ENCODE results near the gene TMED1.

TMED1 gene

DNA sequence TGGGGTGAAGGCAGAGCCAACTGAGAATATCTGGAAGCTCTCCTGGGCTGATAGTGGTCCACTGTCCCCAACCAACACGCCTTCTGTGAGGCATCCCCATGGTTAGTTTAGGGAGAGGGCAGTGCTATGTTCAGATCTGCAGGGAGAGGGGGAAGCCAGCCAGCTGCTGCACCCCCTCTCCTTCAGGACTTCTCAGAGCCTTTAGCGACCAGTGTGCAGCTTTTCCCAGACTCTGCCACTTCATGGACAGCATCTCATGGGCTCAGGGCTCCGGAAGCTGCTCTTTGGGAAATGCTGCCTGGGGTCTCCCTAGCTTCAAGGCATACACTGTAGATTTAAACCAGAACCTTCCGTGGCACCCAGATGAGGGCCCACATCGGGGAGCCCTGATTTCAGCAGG lies 33.5 kb downstream of the TMED1 start:
- Histone ChIP-seq H3K4me1 (ENCODE audit: control insufficient read depth, insufficient read depth, low read length) (no peaks in the 10 kb centered on the region), H3K27me3 (ENCODE audit: control insufficient read depth, insufficient read depth, low read length) (no peaks in the 10 kb centered on the region), H3K9ac (ENCODE audit: low read length) (no peak overlapping the region), H3K4me3 (ENCODE audit: low read depth, low read length) (no peak overlapping the region), H3K36me3 (ENCODE audit: control insufficient read depth, insufficient read depth, low read length) (peaks cover 74% of the 10 kb centered on the region), H3K9me3 (ENCODE audit: control insufficient read depth, insufficient read depth, low read depth, low read length) (no peaks in the 10 kb centered on the region), H3K27ac (ENCODE audit: low read depth, low read length) (no peak overlapping the region)

DNA sequence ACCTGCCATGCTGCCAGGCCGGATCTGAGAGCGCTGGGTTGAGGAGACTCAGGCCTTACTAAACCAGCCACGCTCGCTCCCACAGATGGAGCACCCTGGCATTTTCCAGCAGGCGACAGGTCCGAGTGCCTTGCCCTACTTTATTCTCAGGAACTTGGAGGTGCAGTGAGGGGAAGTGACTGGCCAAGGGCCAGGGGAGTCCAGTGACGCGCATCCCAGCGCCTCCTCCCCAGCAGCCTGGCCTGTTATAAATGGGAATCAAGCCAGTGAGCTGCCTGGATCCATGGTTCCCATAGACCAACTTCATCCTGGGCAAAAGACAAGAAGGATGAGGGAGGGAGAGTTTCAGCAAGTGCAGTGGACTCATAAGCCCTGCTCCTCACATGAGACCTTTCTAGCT lies 35.5 kb downstream of the TMED1 start:
- peaks cover 87% of the 10 kb centered on the region for H3K36me3 ChIP-seq (ENCODE audit: control insufficient read depth, insufficient read depth, low read length)
- no peak overlapping the region for H3K27ac ChIP-seq (ENCODE audit: low read depth, low read length)
- no peak overlapping the region for H3K4me3 ChIP-seq (ENCODE audit: low read depth, low read length)
- no peaks in the 10 kb centered on the region for H3K27me3 ChIP-seq (ENCODE audit: control insufficient read depth, insufficient read depth, low read length)
- H3K9me3 ChIP-seq (ENCODE audit: control insufficient read depth, insufficient read depth, low read depth, low read length): no peaks in the 10 kb centered on the region
- H3K9ac ChIP-seq (ENCODE audit: low read length): no peak overlapping the region
- H3K4me1 ChIP-seq (ENCODE audit: control insufficient read depth, insufficient read depth, low read length): no peaks in the 10 kb centered on the region

- peaks cover 89% of the 10 kb centered on the region for H3K36me3 ChIP-seq (ENCODE audit: control insufficient read depth, insufficient read depth, low read length)
- no peaks in the 10 kb centered on the region for H3K4me1 ChIP-seq (ENCODE audit: control insufficient read depth, insufficient read depth, low read length)
- H3K27ac ChIP-seq (ENCODE audit: low read depth, low read length): no peak overlapping the region
- H3K4me3 ChIP-seq (ENCODE audit: low read depth, low read length): no peak overlapping the region
- no peak overlapping the region for H3K9ac ChIP-seq (ENCODE audit: low read length)
- H3K27me3 ChIP-seq (ENCODE audit: control insufficient read depth, insufficient read depth, low read length): no peaks in the 10 kb centered on the region
- H3K9me3 ChIP-seq (ENCODE audit: control insufficient read depth, insufficient read depth, low read depth, low read length): no peaks in the 10 kb centered on the region
These were observed 38.3 kb downstream of the TMED1 start for GRCh38 chr19:10797541-10798256.

DNA sequence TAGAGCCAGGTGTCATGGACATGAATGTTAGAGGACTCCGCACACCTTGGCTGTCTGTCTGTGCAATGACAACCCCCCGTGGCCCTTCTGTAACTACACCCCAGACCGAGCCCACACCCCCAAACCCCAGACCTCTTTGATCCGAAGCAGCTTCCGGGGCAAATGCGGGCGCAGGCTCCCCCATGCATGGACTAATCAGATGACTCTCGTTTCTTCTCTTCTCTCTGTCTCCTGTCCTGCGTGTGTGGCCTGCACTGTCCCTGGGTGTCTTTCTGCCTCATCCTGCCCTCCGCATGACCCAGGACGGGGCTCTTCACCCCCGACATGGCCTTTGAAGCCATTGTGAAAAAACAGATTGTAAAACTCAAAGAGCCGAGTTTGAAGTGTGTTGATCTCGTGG lies 38.9 kb downstream of the TMED1 start:
- Histone ChIP-seq H3K9me3 (ENCODE audit: control insufficient read depth, insufficient read depth, low read depth, low read length) (no peaks in the 10 kb centered on the region), H3K36me3 (ENCODE audit: control insufficient read depth, insufficient read depth, low read length) (peaks cover 89% of the 10 kb centered on the region), H3K27me3 (ENCODE audit: control insufficient read depth, insufficient read depth, low read length) (no peaks in the 10 kb centered on the region), H3K9ac (ENCODE audit: low read length) (no peak overlapping the region), H3K4me3 (ENCODE audit: low read depth, low read length) (no peak overlapping the region), H3K27ac (ENCODE audit: low read depth, low read length) (no peak overlapping the region), H3K4me1 (ENCODE audit: control insufficient read depth, insufficient read depth, low read length) (no peaks in the 10 kb centered on the region)

DNA sequence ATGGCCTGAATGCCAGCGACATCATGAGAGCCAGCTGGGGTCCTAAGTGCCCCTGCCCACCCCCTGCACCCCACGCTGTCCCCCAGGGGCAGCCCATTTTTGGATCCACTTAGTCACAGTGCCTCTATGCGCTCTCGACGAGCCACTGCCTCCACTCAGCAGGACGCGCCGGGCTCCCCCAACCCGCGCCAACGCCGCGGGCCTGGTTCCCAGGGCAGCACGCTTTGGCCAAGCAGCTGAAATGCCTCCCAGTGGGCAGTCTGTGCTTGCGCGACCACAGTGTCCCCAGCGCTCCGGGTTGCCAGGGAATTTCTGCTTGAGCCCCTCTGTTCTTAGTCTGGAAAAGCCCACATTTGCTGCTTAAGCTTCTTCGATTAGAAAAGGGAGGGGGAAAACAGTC lies 39.4 kb downstream of the TMED1 start:
- no peak overlapping the region for H3K9ac ChIP-seq (ENCODE audit: low read length)
- no peak overlapping the region for H3K4me3 ChIP-seq (ENCODE audit: low read depth, low read length)
- no peaks in the 10 kb centered on the region for H3K27me3 ChIP-seq (ENCODE audit: control insufficient read depth, insufficient read depth, low read length)
- peaks cover 89% of the 10 kb centered on the region for H3K36me3 ChIP-seq (ENCODE audit: control insufficient read depth, insufficient read depth, low read length)
- H3K27ac ChIP-seq (ENCODE audit: low read depth, low read length): no peak overlapping the region
- no peaks in the 10 kb centered on the region for H3K4me1 ChIP-seq (ENCODE audit: control insufficient read depth, insufficient read depth, low read length)
- no peaks in the 10 kb centered on the region for H3K9me3 ChIP-seq (ENCODE audit: control insufficient read depth, insufficient read depth, low read depth, low read length)

DNA sequence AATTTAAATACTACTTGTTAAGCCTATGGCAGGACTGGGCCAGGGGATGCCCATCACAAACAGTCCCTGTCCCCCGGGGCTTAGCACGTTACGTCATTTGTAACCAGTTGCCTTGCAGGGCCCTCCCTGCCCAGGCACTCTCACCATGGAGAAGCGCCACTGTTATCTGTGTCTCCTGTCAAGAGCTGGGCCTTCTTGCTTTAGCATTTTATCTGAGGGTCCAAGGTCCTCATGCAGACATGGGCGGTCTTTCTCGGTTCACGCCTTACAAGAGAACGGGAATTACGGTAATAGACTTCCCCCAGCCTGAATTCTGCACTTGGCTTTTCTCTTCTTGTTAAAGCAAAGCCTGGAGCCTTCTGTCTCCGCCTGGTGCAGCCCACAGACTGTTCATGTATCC lies 46.1 kb downstream of the TMED1 start:
- H3K4me1 ChIP-seq (ENCODE audit: control insufficient read depth, insufficient read depth, low read length): no peaks in the 10 kb centered on the region
- H3K27ac ChIP-seq (ENCODE audit: low read depth, low read length): no peak overlapping the region
- H3K27me3 ChIP-seq (ENCODE audit: control insufficient read depth, insufficient read depth, low read length): no peaks in the 10 kb centered on the region
- H3K9me3 ChIP-seq (ENCODE audit: control insufficient read depth, insufficient read depth, low read depth, low read length): no peaks in the 10 kb centered on the region
- H3K9ac ChIP-seq (ENCODE audit: low read length): no peak overlapping the region
- H3K4me3 ChIP-seq (ENCODE audit: low read depth, low read length): no peak overlapping the region
- peaks cover 82% of the 10 kb centered on the region for H3K36me3 ChIP-seq (ENCODE audit: control insufficient read depth, insufficient read depth, low read length)

- H3K9ac ChIP-seq (ENCODE audit: low read length): no peak overlapping the region
- H3K9me3 ChIP-seq (ENCODE audit: control insufficient read depth, insufficient read depth, low read depth, low read length): no peaks in the 10 kb centered on the region
- no peaks in the 10 kb centered on the region for H3K4me1 ChIP-seq (ENCODE audit: control insufficient read depth, insufficient read depth, low read length)
- no peak overlapping the region for H3K4me3 ChIP-seq (ENCODE audit: low read depth, low read length)
- no peaks in the 10 kb centered on the region for H3K27me3 ChIP-seq (ENCODE audit: control insufficient read depth, insufficient read depth, low read length)
- peaks cover 78% of the 10 kb centered on the region for H3K36me3 ChIP-seq (ENCODE audit: control insufficient read depth, insufficient read depth, low read length)
- no peak overlapping the region for H3K27ac ChIP-seq (ENCODE audit: low read depth, low read length)
These were observed 47.9 kb downstream of the TMED1 start for GRCh38 chr19:10788146-10788545.

- Histone ChIP-seq H3K4me3 (ENCODE audit: low read depth, low read length) (no peak overlapping the region), H3K9me3 (ENCODE audit: control insufficient read depth, insufficient read depth, low read depth, low read length) (no peaks in the 10 kb centered on the region), H3K4me1 (ENCODE audit: control insufficient read depth, insufficient read depth, low read length) (no peaks in the 10 kb centered on the region), H3K9ac (ENCODE audit: low read length) (no peak overlapping the region), H3K27ac (ENCODE audit: low read depth, low read length) (no peak overlapping the region), H3K36me3 (ENCODE audit: control insufficient read depth, insufficient read depth, low read length) (peaks cover 83% of the 10 kb centered on the region), H3K27me3 (ENCODE audit: control insufficient read depth, insufficient read depth, low read length) (no peaks in the 10 kb centered on the region)
These were observed 51.8 kb downstream of the TMED1 start for GRCh38 chr19:10784257-10784656.

DNA sequence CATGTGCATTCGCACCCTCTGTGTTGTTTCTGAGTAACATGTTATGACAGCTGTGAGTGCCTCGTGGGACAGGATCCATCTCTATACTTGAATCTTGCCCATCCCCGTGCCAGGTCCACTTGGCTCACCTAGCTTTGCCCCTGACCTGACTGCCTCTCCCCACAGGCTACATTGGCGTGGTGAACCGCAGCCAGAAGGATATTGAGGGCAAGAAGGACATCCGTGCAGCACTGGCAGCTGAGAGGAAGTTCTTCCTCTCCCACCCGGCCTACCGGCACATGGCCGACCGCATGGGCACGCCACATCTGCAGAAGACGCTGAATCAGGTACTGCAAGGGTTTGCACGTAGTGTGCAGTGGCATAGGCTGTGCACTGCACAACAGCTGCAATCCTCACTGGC lies 53.2 kb downstream of the TMED1 start:
- Histone ChIP-seq H3K9ac (ENCODE audit: low read length) (no peak overlapping the region), H3K4me1 (ENCODE audit: control insufficient read depth, insufficient read depth, low read length) (no peaks in the 10 kb centered on the region), H3K4me3 (ENCODE audit: low read depth, low read length) (no peak overlapping the region), H3K27ac (ENCODE audit: low read depth, low read length) (no peak overlapping the region), H3K9me3 (ENCODE audit: control insufficient read depth, insufficient read depth, low read depth, low read length) (no peaks in the 10 kb centered on the region), H3K36me3 (ENCODE audit: control insufficient read depth, insufficient read depth, low read length) (peaks cover 77% of the 10 kb centered on the region), H3K27me3 (ENCODE audit: control insufficient read depth, insufficient read depth, low read length) (no peaks in the 10 kb centered on the region)

All from HUES6 (cell line).